KMS-11 (cell line): ENCODE measurements around the gene NME3.

Experiments
- H2AFZ ChIP-seq: fragments of 200-600 bp; sonication (generic); 2 replicates; pipeline ENCODE4 v1.6.1; 2016; ENCODE audit warnings: antibody characterized with exemption, mixed run types, low read depth
- H3K27ac ChIP-seq: fragments of 200-600 bp; sonication (generic); 2 replicates; pipeline ENCODE4 v1.6.1; 2016; ENCODE audit warnings: mild to moderate bottlenecking, mixed run types
- H3K27me3 ChIP-seq: fragments of 200-600 bp; sonication (generic); 2 replicates; pipeline ENCODE4 v1.6.1; 2017; ENCODE audit warnings: mild to moderate bottlenecking, low read depth, mixed run types, moderate library complexity; ENCODE audit not compliant: insufficient read depth
- H3K36me3 ChIP-seq: fragments of 200-600 bp; sonication (generic); 2 replicates; pipeline ENCODE4 v1.6.1; 2017; ENCODE audit warnings: mild to moderate bottlenecking, mixed run types; ENCODE audit not compliant: insufficient read depth
- H3K4me1 ChIP-seq: fragments of 200-600 bp; sonication (generic); 2 replicates; pipeline ENCODE4 v1.6.1; 2016; ENCODE audit warnings: mild to moderate bottlenecking, low read depth, mixed run types; ENCODE audit not compliant: poor library complexity, severe bottlenecking
- H3K4me2 ChIP-seq: fragments of 200-600 bp; sonication (generic); 2 replicates; pipeline ENCODE4 v1.7.0; 2016; ENCODE audit warnings: mild to moderate bottlenecking, mixed run types
- H3K4me3 ChIP-seq: fragments of 200-600 bp; sonication (generic); IDR thresholded peaks from 2 replicates; pipeline ENCODE4 v1.6.1; 2017; ENCODE audit warnings: low read depth, low read length, mixed read lengths; ENCODE audit not compliant: insufficient read depth
- H3K79me2 ChIP-seq: fragments of 200-600 bp; sonication (generic); 2 replicates; pipeline ENCODE4 v1.6.1; 2016; ENCODE audit warnings: low read depth, mixed run types; ENCODE audit not compliant: insufficient read depth
- H3K9ac ChIP-seq: fragments of 200-600 bp; sonication (generic); 2 replicates; pipeline ENCODE4 v1.6.1; 2016; ENCODE audit warnings: mild to moderate bottlenecking, mixed run types
- H4K20me1 ChIP-seq: fragments of 200-600 bp; sonication (generic); 2 replicates; pipeline ENCODE4 v1.6.1; 2016; ENCODE audit warnings: mild to moderate bottlenecking, mixed run types; ENCODE audit not compliant: insufficient read depth
- TF ChIP-seq, protein P1 (sequence below): fragments of 200-600 bp; sonication (generic); conservative IDR thresholded peaks from 2 replicates; pipeline ENCODE4 v1.6.1; 2017; ENCODE audit warnings: low read depth, mild to moderate bottlenecking, antibody characterized with exemption, low read length, moderate library complexity, mixed read lengths

Gene NME3

DNA sequence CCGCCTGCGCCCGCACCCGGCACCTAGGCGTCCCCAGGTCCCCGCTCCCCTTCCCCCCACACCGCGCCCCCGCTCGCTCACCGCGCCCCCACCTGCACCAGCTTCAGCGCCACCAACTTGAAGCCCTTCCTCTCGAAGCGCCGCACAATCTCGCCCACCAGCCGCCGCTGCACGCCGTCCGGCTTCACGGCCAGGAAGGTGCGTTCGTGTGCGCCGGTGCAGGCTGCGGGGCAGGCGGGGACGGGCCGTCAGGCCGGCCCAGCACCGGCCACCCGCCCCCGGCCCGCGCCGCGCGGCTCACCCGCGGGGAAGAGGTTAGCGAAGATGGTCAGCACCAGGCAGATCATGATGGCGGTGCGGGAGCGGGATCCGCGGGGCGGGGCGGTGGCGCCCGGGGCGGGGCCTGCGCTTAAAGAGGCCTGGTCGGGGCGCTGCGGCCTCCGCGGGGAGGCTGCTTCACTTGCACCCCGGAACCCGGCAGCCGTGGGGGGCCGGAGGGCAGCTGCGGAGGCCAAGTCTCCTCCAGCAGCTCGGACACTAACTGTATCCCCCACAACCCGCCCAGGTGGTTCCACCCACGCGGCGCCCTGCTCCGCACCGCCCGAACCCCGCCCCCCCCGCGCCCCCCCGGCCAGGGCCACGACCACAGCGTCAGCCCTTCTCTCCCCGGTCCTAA, at the start of gene NME3:
NME3 (minus strand) TSS at position 356 of the 676 bp plus-strand sequence; CDS start at position 347, 9 bp downstream.
- no peaks in the 10 kb centered on the region for H3K27me3 ChIP-seq
- no peak within 1 kb of the TSS for H3K4me3 ChIP-seq
- H3K4me2 ChIP-seq = peak within 1 kb of the TSS; percentile 91
- H3K36me3 ChIP-seq = no peaks in the 10 kb centered on the region
- peaks cover 19% of the 10 kb centered on the region for H3K4me1 ChIP-seq
- no peaks in the 10 kb centered on the region for H4K20me1 ChIP-seq
- H2AFZ ChIP-seq = peak within 1 kb of the TSS; percentile 41; the same call in 1 of the 2 replicates
- H3K27ac ChIP-seq = peak within 1 kb of the TSS; percentile 82
- peaks cover 41% of the 10 kb centered on the region for H3K79me2 ChIP-seq
- TF ChIP-seq, protein P1, sequence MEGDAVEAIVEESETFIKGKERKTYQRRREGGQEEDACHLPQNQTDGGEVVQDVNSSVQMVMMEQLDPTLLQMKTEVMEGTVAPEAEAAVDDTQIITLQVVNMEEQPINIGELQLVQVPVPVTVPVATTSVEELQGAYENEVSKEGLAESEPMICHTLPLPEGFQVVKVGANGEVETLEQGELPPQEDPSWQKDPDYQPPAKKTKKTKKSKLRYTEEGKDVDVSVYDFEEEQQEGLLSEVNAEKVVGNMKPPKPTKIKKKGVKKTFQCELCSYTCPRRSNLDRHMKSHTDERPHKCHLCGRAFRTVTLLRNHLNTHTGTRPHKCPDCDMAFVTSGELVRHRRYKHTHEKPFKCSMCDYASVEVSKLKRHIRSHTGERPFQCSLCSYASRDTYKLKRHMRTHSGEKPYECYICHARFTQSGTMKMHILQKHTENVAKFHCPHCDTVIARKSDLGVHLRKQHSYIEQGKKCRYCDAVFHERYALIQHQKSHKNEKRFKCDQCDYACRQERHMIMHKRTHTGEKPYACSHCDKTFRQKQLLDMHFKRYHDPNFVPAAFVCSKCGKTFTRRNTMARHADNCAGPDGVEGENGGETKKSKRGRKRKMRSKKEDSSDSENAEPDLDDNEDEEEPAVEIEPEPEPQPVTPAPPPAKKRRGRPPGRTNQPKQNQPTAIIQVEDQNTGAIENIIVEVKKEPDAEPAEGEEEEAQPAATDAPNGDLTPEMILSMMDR = no peak
- H3K9ac ChIP-seq = peak within 1 kb of the TSS; percentile 89

DNA sequence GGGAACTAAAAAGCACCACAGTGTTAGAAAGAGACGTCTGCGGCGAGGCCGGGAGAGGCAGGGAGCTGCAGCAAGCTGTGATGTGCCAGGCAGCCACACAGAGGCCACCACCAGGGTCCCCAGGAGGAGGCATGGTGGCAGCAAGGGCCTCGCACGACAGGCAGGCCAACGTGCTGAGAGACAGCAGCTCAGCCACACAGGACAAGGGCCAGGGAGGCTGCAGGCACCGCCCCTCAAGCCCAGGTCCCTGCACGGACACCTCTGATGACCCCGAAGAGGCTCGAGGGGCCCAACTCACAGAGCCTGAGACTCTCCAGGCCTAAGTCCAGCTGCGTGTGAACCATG, 49.6 kb upstream of the NME3 start:
- Histone ChIP-seq H4K20me1 (no peaks in the 10 kb centered on the region), H3K27ac (no peak overlapping the region), H3K4me1 (peaks cover 8% of the 10 kb centered on the region), H3K4me3 (no peak overlapping the region), H3K27me3 (no peaks in the 10 kb centered on the region), H3K4me2 (no peak overlapping the region), H3K79me2 (0 out of 2 replicates have a peak, but pooled peaks cover 5% of the 10 kb centered on the region), H2AFZ (no peak overlapping the region), H3K36me3 (no peaks in the 10 kb centered on the region), H3K9ac (no peak overlapping the region)
- TF ChIP-seq, protein P1 = no peak

DNA sequence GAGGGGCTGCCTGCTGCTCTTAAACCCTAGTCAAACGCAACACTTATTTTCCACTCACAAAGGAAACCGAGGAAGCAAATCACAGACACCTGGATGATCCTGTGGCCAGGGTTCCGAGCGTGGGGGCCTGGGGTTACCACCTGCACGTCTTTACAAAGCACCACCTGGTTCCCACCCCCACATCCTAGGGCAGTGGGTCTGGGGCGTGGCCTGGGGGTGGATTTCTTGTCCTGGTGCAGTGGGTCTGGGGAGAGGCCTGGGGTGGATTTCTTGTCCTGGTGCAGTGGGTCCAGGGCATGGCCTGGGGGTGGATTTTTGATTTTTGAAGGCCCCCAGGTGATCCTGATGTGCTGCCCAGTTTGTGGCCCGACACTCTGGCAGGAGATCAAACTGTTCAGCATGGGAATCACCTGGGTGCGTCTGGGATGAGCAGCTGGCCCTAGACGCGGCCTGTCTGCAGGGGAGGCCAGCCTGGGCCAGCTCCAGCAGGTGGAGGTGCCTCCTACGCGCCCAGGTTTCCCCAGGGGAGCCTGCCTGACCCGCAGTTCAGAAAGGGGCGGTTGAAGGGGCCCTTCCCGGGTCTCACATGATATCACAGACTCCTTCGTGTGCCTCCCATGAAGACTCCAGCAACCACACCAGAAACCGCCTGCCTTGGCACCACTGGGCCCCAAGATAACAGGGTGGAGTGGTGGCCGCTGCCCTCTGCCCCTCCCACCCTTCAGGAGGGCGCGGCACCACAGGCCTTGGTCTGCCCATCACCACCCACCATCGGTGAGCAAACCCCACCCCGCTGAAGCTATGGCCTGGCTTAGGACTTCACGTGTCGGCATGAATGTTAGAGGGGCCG, 49.0 kb upstream of the NME3 start:
- Histone ChIP-seq H3K36me3 (no peaks in the 10 kb centered on the region), H3K4me2 (no peak overlapping the region), H2AFZ (no peak overlapping the region), H3K9ac (no peak overlapping the region), H3K27ac (no peak overlapping the region), H4K20me1 (no peaks in the 10 kb centered on the region), H3K79me2 (0 out of 2 replicates have a peak, but pooled peaks cover 5% of the 10 kb centered on the region), H3K27me3 (no peaks in the 10 kb centered on the region), H3K4me1 (peaks cover 3% of the 10 kb centered on the region), H3K4me3 (no peak overlapping the region)
- TF ChIP-seq, protein P1 = no peak

DNA sequence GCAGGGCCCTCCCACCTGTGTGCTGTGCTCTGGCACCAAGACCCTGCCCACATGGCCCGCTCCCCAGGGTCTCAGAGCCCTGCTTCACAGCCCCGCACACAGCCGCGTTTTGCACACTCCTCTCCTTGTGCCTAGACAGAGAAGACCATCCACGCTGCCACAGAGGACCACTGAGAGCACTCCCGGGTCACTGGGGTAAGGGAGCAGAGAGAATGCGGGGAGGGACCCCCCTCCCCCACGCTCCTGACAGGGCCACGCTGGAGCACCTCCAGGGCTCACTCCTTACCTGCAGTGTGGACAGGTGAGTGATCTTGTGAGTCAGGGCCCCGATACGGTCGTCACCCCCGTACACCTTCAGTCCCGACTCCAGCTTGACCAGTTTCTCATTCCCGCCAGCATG, 48.3 kb upstream of the NME3 start:
- Histone ChIP-seq H3K27me3 (no peaks in the 10 kb centered on the region), H3K4me1 (no peaks in the 10 kb centered on the region), H3K4me3 (no peak overlapping the region), H3K27ac (no peak overlapping the region), H3K9ac (no peak overlapping the region), H4K20me1 (no peaks in the 10 kb centered on the region), H3K36me3 (no peaks in the 10 kb centered on the region), H2AFZ (no peak overlapping the region), H3K4me2 (no peak overlapping the region), H3K79me2 (0 out of 2 replicates have a peak, but pooled peaks cover 3% of the 10 kb centered on the region)
- TF ChIP-seq, protein P1 = no peak
